Ishikawa (cell line): ENCODE data around the gene TBC1D4.

Experiments used
- CEBPB ChIP-seq: IDR thresholded peaks from 2 replicates; pipeline ENCODE4 v1.6.1; 2012
- CREB1 ChIP-seq: IDR thresholded peaks from 2 replicates; pipeline ENCODE4 v1.6.1; 2012; ENCODE audit warnings: low read depth
- EGR1 ChIP-seq: IDR thresholded peaks from 2 replicates; pipeline ENCODE4 v1.6.1; 2012
- EP300 ChIP-seq: IDR thresholded peaks from 2 replicates; pipeline ENCODE4 v1.6.1; 2012; ENCODE audit warnings: borderline replicate concordance
- FOXM1 ChIP-seq: IDR thresholded peaks from 2 replicates; pipeline ENCODE4 v1.6.1; 2012; ENCODE audit warnings: low read depth, borderline replicate concordance
- MAX ChIP-seq: IDR thresholded peaks from 2 replicates; pipeline ENCODE4 v1.6.1; 2012
- NFIC ChIP-seq: IDR thresholded peaks from 2 replicates; pipeline ENCODE4 v1.6.1; 2012
- RAD21 ChIP-seq: IDR thresholded peaks from 2 replicates; pipeline ENCODE4 v1.6.1; 2012; ENCODE audit warnings: low read depth
- REST ChIP-seq: IDR thresholded peaks from 2 replicates; pipeline ENCODE4 v1.6.1; 2012; ENCODE audit warnings: low read depth, mild to moderate bottlenecking
- TAF1 ChIP-seq: IDR thresholded peaks from 2 replicates; pipeline ENCODE4 v1.6.1; 2012; ENCODE audit warnings: low read depth, mild to moderate bottlenecking
- TCF12 ChIP-seq: IDR thresholded peaks from 2 replicates; pipeline ENCODE4 v1.6.1; 2012; ENCODE audit warnings: low read depth
- TEAD4 ChIP-seq: IDR thresholded peaks from 2 replicates; pipeline ENCODE4 v1.6.1; 2012
- USF1 ChIP-seq: IDR thresholded peaks from 2 replicates; pipeline ENCODE4 v1.6.1; 2012
- YY1 ChIP-seq: IDR thresholded peaks from 2 replicates; pipeline ENCODE4 v1.6.1; 2012; ENCODE audit warnings: low read depth
- ZBTB7A ChIP-seq: IDR thresholded peaks from 2 replicates; pipeline ENCODE4 v1.6.1; 2012; ENCODE audit warnings: low read depth

Gene TBC1D4

GRCh38 chr13:75458696-75459422 lies 23.1 kb downstream of the TBC1D4 start:
- TF ChIP-seq TEAD4 (no peak), NFIC (no peak), EGR1 (no peak), MAX (no peak), REST (no peak), EP300 (no peak), RAD21 (no peak), TCF12 (no peak), YY1 (no peak), USF1 (no peak), CEBPB (no peak)

- no peak for TF ChIP-seq EGR1
- TF ChIP-seq FOXM1: no peak
- TF ChIP-seq RAD21: no peak
- TF ChIP-seq EP300: no peak
- TF ChIP-seq TCF12: no peak
Measured at GRCh38 chr13:75455962-75456361, 26.0 kb downstream of the TBC1D4 start.

- TF ChIP-seq ZBTB7A (no peak), CEBPB (no peak), USF1 (no peak), CREB1 (no peak), YY1 (no peak), FOXM1 (no peak), EGR1 (no peak), TCF12 (no peak), REST (no peak), RAD21 (no peak), MAX (no peak), EP300 (no peak)
Measured at GRCh38 chr13:75454497-75454896, 27.5 kb downstream of the TBC1D4 start.

- TF ChIP-seq CEBPB (no peak), TCF12 (no peak), YY1 (no peak), ZBTB7A (no peak), EGR1 (no peak), MAX (no peak), USF1 (no peak), NFIC (no peak), EP300 (no peak), TAF1 (no peak), FOXM1 (no peak), TEAD4 (no peak), REST (no peak), RAD21 (no peak), CREB1 (no peak)
Measured at GRCh38 chr13:75452564-75452963, 29.4 kb downstream of the TBC1D4 start.
